ENCODE measurements around the gene CEP83.
"Not testable (repeated sequence)": the region's sequence is repeated elsewhere in the genome, so short reads cannot be mapped to it uniquely, and the experiment has no call there.

Gene CEP83

GRCh38 chr12:94430304-94430703, 29.4 kb downstream of the CEP83 start:
- no peak for DNase-seq (ENCODE audit: low read depth, low spot score)

GRCh38 chr12:94429633-94430032, 30.0 kb downstream of the CEP83 start:
- no peak for DNase-seq (ENCODE audit: low read depth, low spot score)

GRCh38 chr12:94429191-94429590, 30.5 kb downstream of the CEP83 start:
- DNase-seq (ENCODE audit: low read depth, low spot score), result no peak

GRCh38 chr12:94427501-94428381, 31.9 kb downstream of the CEP83 start:
- DNase-seq (ENCODE audit: low read depth, low spot score), result no peak

- DNase-seq (ENCODE audit: low read depth, low spot score), result no peak
These were observed 33.6 kb downstream of the CEP83 start for GRCh38 chr12:94426049-94426448.

GRCh38 chr12:94424830-94425229, 34.8 kb downstream of the CEP83 start:
- DNase-seq (ENCODE audit: low read depth, low spot score), result not testable (repeated sequence)

- DNase-seq (ENCODE audit: low read depth, low spot score), result no peak
These were observed 37.6 kb downstream of the CEP83 start for GRCh38 chr12:94421868-94422740.

- no peak for DNase-seq (ENCODE audit: low read depth, low spot score)
These were observed 41.1 kb downstream of the CEP83 start for GRCh38 chr12:94418517-94418916.

- no peak for DNase-seq (ENCODE audit: low read depth, low spot score)
These were observed 43.1 kb downstream of the CEP83 start for GRCh38 chr12:94416613-94417012.

GRCh38 chr12:94415066-94415465, 44.6 kb downstream of the CEP83 start:
- no peak for DNase-seq (ENCODE audit: low read depth, low spot score)

- no peak for DNase-seq (ENCODE audit: low read depth, low spot score)
These were observed 54.1 kb downstream of the CEP83 start for GRCh38 chr12:94405413-94406116.

GRCh38 chr12:94404854-94405253, 54.8 kb downstream of the CEP83 start:
- no peak for DNase-seq (ENCODE audit: low read depth, low spot score)

GRCh38 chr12:94401326-94401725, 58.3 kb downstream of the CEP83 start:
- DNase-seq (ENCODE audit: low read depth, low spot score), result no peak

GRCh38 chr12:94398685-94399084, 61.0 kb downstream of the CEP83 start:
- DNase-seq (ENCODE audit: low read depth, low spot score), result not testable (repeated sequence)

- no peak for DNase-seq (ENCODE audit: low read depth, low spot score)
These were observed 62.3 kb downstream of the CEP83 start for GRCh38 chr12:94397401-94397800.

- DNase-seq (ENCODE audit: low read depth, low spot score), result not testable (repeated sequence)
These were observed 63.7 kb downstream of the CEP83 start for GRCh38 chr12:94396014-94396413.

- no peak for DNase-seq (ENCODE audit: low read depth, low spot score)
These were observed 69.6 kb downstream of the CEP83 start for GRCh38 chr12:94390130-94390485.

GRCh38 chr12:94389482-94390129, 70.1 kb downstream of the CEP83 start:
- not testable (repeated sequence) for DNase-seq (ENCODE audit: low read depth, low spot score)

- DNase-seq (ENCODE audit: low read depth, low spot score), result no peak
These were observed 73.2 kb downstream of the CEP83 start for GRCh38 chr12:94386422-94386821.

- no peak for DNase-seq (ENCODE audit: low read depth, low spot score)
These were observed 75.6 kb downstream of the CEP83 start for GRCh38 chr12:94384030-94384429.

GRCh38 chr12:94380507-94380906, 79.2 kb downstream of the CEP83 start:
- DNase-seq (ENCODE audit: low read depth, low spot score), result no peak

Data from activated naive CD8-positive, alpha-beta T cell treated with anti-CD3 and anti-CD28 coated beads, Interleukin-2, amount 50 U/mL, for 16 hours (primary cell).